Endothelial cell of umbilical vein (primary cell): ENCODE data around the gene CLSTN1. TPM values are rescaled to one million over a fixed set of nuclear protein-coding genes. Genes with fewer than 3 reads are reported as not detected.
A peak's percentile ranks its signal among the peaks of the same experiment; 100 is the strongest.

ENCODE experiments used
- BruUV-seq: library from RNA; stranded (reverse); fragments of 400-500 nt; replicated peaks from 2 replicates; lab custom pipeline; 2021; lab: Mats Ljungman, UMichigan
- CTCF ChIA-PET: fragments of 300-600, 350-600 bp; sonication (Branson Sonifier 250); formaldehyde crosslinking; loops from one replicate; lab custom pipeline; 2021; ENCODE audit warnings: antibody characterized with exemption, inconsistent platforms; lab: Charles Lee
- POLR2A ChIA-PET: fragments of 300-600, 350-600 bp; sonication (Branson Sonifier 250); formaldehyde crosslinking; loops from one replicate; lab custom pipeline; 2021; ENCODE audit warnings: antibody characterized with exemption, inconsistent platforms; lab: Charles Lee
- DNase-seq: peaks from one replicate; pipeline ENCODE4 v3.0.0-alpha.2; 2011; ENCODE audit warnings: low read depth, low spot score
- FAIRE-seq: peaks from 2 replicates; lab custom pipeline; 2011; peaks lifted over from hg19 to GRCh38; lab: Jason Lieb, UNC
- H2AFZ ChIP-seq: 2 replicates; pipeline ENCODE4 v1.6.0; 2012; ENCODE audit warnings: low read depth, low read length, control low read depth, inconsistent platforms
- H3K27ac ChIP-seq: 2 replicates; pipeline ENCODE4 v1.5.1; 2011; ENCODE audit warnings: low read depth, mild to moderate bottlenecking, control low read depth, low read length, moderate library complexity; ENCODE audit not compliant: insufficient read depth
- H3K27me3 ChIP-seq, 2 experiments: 2 replicates each; pipeline versions ENCODE4 v1.6.0 to v1.6.1; 2011; ENCODE audit warnings: low read length in 2 of 2, mixed read lengths in 1 of 2; ENCODE audit not compliant: control insufficient read depth in 2 of 2, insufficient read depth in 2 of 2
- H3K36me3 ChIP-seq, 2 experiments: 2 replicates in 1 of 2; 3 replicates in 1 of 2; pipeline ENCODE4 v1.5.1; 2011; ENCODE audit warnings: low read length in 2 of 2, mild to moderate bottlenecking in 1 of 2, moderate library complexity in 1 of 2; ENCODE audit not compliant: control insufficient read depth in 2 of 2, insufficient read depth in 2 of 2; ENCODE audit errors: extremely low read depth in 1 of 2
- H3K4me1 ChIP-seq: 3 replicates; pipeline ENCODE4 v1.5.1; 2011; ENCODE audit warnings: mild to moderate bottlenecking, low read length; ENCODE audit not compliant: control insufficient read depth, insufficient read depth; ENCODE audit errors: extremely low read depth
- H3K4me2 ChIP-seq: 2 replicates; pipeline ENCODE4 v1.6.1; 2011; ENCODE audit warnings: low read length, control low read depth, mixed read lengths; ENCODE audit not compliant: insufficient read depth
- H3K4me3 ChIP-seq, 3 experiments: fragments of 200-600 bp in 1 of 3; sonication (generic), shearing (Covaris generic) in 1 of 3; replicated peaks in 1 of 3; 2 replicates each; pipeline ENCODE4 v1.5.1; 2011 to 2016; ENCODE audit warnings: control low read depth in 3 of 3, low read length in 3 of 3, mild to moderate bottlenecking in 2 of 3, inconsistent platforms in 1 of 3, low read depth in 1 of 3, moderate library complexity in 1 of 3; ENCODE audit not compliant: insufficient read depth in 1 of 3
- H3K79me2 ChIP-seq: 2 replicates; pipeline ENCODE4 v1.6.0; 2012; ENCODE audit warnings: low read length, inconsistent platforms; ENCODE audit not compliant: control insufficient read depth, insufficient read depth
- H3K9ac ChIP-seq: replicated peaks from 2 replicates; pipeline ENCODE3; 2011; ENCODE audit warnings: low read length, control low read depth; ENCODE audit not compliant: insufficient read depth; ENCODE audit errors: extremely low read depth
- H3K9me1 ChIP-seq: replicated peaks from 3 replicates; pipeline ENCODE4 v1.6.0; 2011; ENCODE audit warnings: mild to moderate bottlenecking, low read length; ENCODE audit not compliant: control insufficient read depth, insufficient read depth; ENCODE audit errors: extremely low read depth
- H3K9me3 ChIP-seq: replicated peaks from 2 replicates; pipeline ENCODE4 v1.5.1; 2012; ENCODE audit warnings: low read length, inconsistent platforms; ENCODE audit not compliant: control insufficient read depth, insufficient read depth
- H4K20me1 ChIP-seq: replicated peaks from 2 replicates; pipeline ENCODE3; 2011; ENCODE audit warnings: mild to moderate bottlenecking, low read length; ENCODE audit not compliant: control insufficient read depth, insufficient read depth; ENCODE audit errors: extremely low read depth
- CTCF ChIP-seq, 2 donors: IDR thresholded peaks; 1 replicate in 1 of 2; 2 replicates in 1 of 2; pipeline ENCODE4 v1.5.1; 2011; ENCODE audit warnings: low read length in 2 of 2, mild to moderate bottlenecking in 2 of 2, moderate library complexity in 2 of 2, control low read depth in 1 of 2, inconsistent platforms in 1 of 2, low read depth in 1 of 2; ENCODE audit not compliant: insufficient read depth in 1 of 2; ENCODE audit errors: extremely low read depth in 1 of 2
- EZH2 ChIP-seq: IDR thresholded peaks from 2 replicates; pipeline ENCODE4 v1.6.1; 2012; ENCODE audit warnings: borderline replicate concordance, low read depth, mild to moderate bottlenecking, moderate library complexity, low read length, inconsistent platforms; ENCODE audit not compliant: severe bottlenecking
- GATA2 ChIP-seq: IDR thresholded peaks from 2 replicates; pipeline ENCODE4 v1.7.0; 2011; ENCODE audit warnings: low read depth, mild to moderate bottlenecking, moderate library complexity, mixed read lengths, low read length; ENCODE audit not compliant: insufficient read length, insufficient read depth
- MYC ChIP-seq: IDR thresholded peaks from one replicate; pipeline ENCODE4 v1.6.1; 2011; ENCODE audit warnings: mild to moderate bottlenecking, low read depth, low read length
- POLR2AphosphoS5 ChIP-seq: IDR thresholded peaks from 2 replicates; pipeline ENCODE4 v1.6.1; 2012; ENCODE audit warnings: low read depth, mild to moderate bottlenecking, control low read depth, low read length, moderate library complexity; ENCODE audit not compliant: insufficient read depth
- dilution Hi-C: fragments of 300-500 bp; cut with MboI; formaldehyde crosslinking; loops from one replicate; pipeline ENCODE4 v1.15.0; 2019; ENCODE audit warnings: low sequenced_read_pairs; ENCODE audit not compliant: extremely low pct_ligation_motif_present
- intact Hi-C: fragments of 100-400 bp; cut with micrococcal nuclease; formaldehyde crosslinking; loops from one replicate; pipeline ENCODE4 v1.10.0; 2022
- polyA plus RNA-seq, 4 experiments: library from polyadenylated mRNA; depleted of rRNA in 3 of 4; stranded (reverse) in 3 of 4; unstranded in 1 of 4; fragments of >200 nt; gene quantifications; 2 replicates each; pipeline versions ENCODE4 v1.2.1 to v1.2.3, GENCODE V29; 2011 to 2012; ENCODE audit warnings: missing spikeins in 1 of 4
- total RNA-seq: library from RNA; stranded (reverse); gene quantifications from 2 replicates; pipeline ENCODE4 v1.2.3, GENCODE V29; 2021

The CLSTN1 gene
- total and polyA plus RNA-seq, 2 donors (not counting 3 experiments of a cell fraction or from before 2014, with no cell fraction given), result 49.1 to 130 TPM

- Histone ChIP-seq H3K4me3 (no peak overlapping the region), H3K9me3 (no peaks in the 10 kb centered on the region), H3K4me2 (no peak overlapping the region), H3K27ac (no peak overlapping the region), H2AFZ (no peak overlapping the region), H3K27me3 (peaks cover 0 to 2% of the 10 kb centered on the region in 2 experiments), H3K9me1 (no peaks in the 10 kb centered on the region), H3K36me3 (no peaks in the 10 kb centered on the region), H3K4me1 (peaks cover 7% of the 10 kb centered on the region), H4K20me1 (no peaks in the 10 kb centered on the region), H3K9ac (no peak overlapping the region), H3K79me2 (no peaks in the 10 kb centered on the region)
- ChIA-PET CTCF (interaction anchor here (1.4 kb wide), 1 partner anchor 28 kb away, joined by 3 read pairs; no protein-coding TSS in a partner anchor), POLR2A (no interaction called here)
- dilution Hi-C loops (no loop called here), intact Hi-C loops (no loop called here)
- DNase-seq (no peak), FAIRE-seq (no peak)
- BruUV-seq, result no TSS peak
- TF ChIP-seq GATA2, result no peak
- TF ChIP-seq MYC, result no peak
- no peak for TF ChIP-seq EZH2
- TF ChIP-seq POLR2AphosphoS5, result no peak
Measured at GRCh38 chr1:9833632-9834031, 9.9 kb upstream of the CLSTN1 start.

GRCh38 chr1:9827558-9828185 is 3.9 kb upstream of the CLSTN1 start:
- Histone ChIP-seq H3K9ac (no peak overlapping the region), H3K4me2 (no peak overlapping the region), H3K27ac (no peak overlapping the region), H3K36me3 (no peaks in the 10 kb centered on the region), H3K4me1 (peaks cover 10% of the 10 kb centered on the region), H3K9me3 (no peaks in the 10 kb centered on the region), H3K4me3 (no peak overlapping the region), H3K27me3 (peaks cover 0 to 2% of the 10 kb centered on the region in 2 experiments), H3K79me2 (peaks cover 5% of the 10 kb centered on the region), H2AFZ (no peak overlapping the region), H3K9me1 (no peaks in the 10 kb centered on the region), H4K20me1 (no peaks in the 10 kb centered on the region)
- DNase-seq, result no peak
- CTCF ChIA-PET, result interaction anchor here (1.1 to 1.9 kb wide), 5 partner anchors 9 to 39 kb away, joined by 3 to 7 read pairs (median 5); no protein-coding TSS in a partner anchor
- dilution Hi-C loops, result no loop called here
- BruUV-seq, result no TSS peak
- FAIRE-seq, result no peak
- intact Hi-C loops, result no loop called here
- POLR2A ChIA-PET, result no interaction called here
- TF ChIP-seq POLR2AphosphoS5 (no peak), CTCF (IDR thresholded peaks at IDR 0.05; ENCODE audit: extremely low read depth in 1 of 2, insufficient read depth in 1 of 2, low read depth in 1 of 2, low read length in 2 of 2) (peak; percentile 18 to 37)
